NCI-H1930 (cell line): ENCODE results near the gene LY6G6D.
A peak's percentile ranks its signal among the peaks of the same experiment; 100 is the strongest.
"Not testable (repeated sequence)": the region's sequence is repeated elsewhere in the genome, so short reads cannot be mapped to it uniquely, and the experiment has no call there.

Source experiments
- DNase-seq, 2 experiments: peaks; one replicate each; lab custom pipeline; 2025; lab: John Stamatoyannopoulos, UW

LY6G6D gene

DNA sequence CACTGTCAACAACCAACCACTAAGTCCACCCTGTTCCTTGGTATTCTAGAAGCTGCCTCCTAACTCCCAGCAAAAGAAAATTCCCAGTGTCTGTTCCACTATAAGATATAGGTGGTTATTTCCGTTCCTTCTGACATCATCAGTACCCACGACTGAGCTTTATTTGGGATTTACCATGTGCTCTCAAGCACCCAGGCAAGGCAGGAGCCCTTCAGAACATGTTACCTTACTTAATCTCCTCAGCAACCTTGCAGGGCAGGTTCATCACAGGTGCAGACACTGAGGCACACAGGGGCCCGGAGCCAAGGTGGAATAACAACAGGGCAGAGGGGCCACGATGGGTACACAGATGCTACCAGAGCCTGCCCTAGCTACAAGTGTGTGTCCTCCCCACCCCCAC is 22.8 kb upstream of the LY6G6D start:
- DNase-seq: no peak

GRCh38 chr6:31692886-31693285 is 22.3 kb upstream of the LY6G6D start:
- DNase-seq: no peak

- DNase-seq: no peak
These were observed 21.6 kb upstream of the LY6G6D start for GRCh38 chr6:31693535-31693934.

GRCh38 chr6:31697555-31697954 is 17.6 kb upstream of the LY6G6D start:
- DNase-seq: no peak

- no peak for DNase-seq
These were observed 14.3 kb upstream of the LY6G6D start for GRCh38 chr6:31700740-31701401.

DNA sequence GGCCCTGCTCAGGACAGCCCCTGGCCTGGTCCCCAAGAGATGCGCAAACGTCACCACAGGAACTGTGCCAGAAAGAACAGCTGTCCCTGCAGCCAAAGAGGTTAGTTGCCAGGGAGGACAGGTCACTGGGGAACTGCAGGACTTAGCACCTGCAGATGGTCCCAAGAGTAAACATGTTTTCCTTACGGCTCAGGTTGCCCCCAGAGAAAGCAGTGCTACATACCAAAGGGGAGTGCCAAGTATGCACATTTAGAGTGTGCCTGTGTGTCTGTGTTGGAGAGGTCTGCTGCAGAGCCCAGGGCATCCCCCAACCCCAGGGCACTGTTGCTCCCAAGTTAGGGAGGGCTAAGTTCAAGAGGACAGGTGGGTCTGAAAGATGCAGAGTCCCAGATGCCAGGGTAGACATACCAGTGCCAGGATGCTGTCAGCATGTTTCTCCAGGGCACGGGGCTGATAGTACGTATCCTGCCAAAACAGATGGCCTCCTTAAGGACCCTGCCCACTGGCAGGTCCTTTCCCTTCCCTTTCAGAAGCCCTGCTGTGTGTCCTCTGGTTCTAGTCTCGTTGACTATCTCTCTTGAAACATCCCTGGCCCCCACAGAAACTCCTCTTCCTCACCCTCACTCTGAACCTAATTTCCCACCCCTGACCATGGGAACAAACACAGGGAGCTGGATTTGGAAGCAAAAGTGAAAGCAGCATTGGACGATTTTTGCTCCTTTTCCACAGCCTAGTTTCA is 13.3 kb upstream of the LY6G6D start:
- peak in 1 of 2 experiments; percentile 10 for DNase-seq

DNA sequence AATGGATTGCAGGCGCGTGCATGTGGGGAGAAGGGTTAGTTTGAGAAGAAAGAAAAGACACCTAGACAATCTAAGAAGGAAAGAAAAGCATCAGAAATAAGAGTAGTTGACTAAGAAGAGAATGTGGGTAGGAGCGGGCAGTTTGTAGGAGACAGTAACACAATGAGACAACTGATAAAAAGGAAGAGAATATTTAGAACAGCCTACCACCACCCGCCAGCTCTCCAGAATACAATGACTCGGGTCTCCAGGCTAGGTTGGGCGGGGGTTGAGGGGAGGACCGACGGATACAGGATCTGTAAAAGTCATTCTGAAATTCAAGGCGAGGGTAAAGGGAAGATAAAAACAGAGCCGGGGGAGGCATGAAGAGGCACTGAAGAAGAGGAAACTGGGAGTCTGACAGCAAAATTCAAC is 12.7 kb upstream of the LY6G6D start:
- no peak for DNase-seq

DNA sequence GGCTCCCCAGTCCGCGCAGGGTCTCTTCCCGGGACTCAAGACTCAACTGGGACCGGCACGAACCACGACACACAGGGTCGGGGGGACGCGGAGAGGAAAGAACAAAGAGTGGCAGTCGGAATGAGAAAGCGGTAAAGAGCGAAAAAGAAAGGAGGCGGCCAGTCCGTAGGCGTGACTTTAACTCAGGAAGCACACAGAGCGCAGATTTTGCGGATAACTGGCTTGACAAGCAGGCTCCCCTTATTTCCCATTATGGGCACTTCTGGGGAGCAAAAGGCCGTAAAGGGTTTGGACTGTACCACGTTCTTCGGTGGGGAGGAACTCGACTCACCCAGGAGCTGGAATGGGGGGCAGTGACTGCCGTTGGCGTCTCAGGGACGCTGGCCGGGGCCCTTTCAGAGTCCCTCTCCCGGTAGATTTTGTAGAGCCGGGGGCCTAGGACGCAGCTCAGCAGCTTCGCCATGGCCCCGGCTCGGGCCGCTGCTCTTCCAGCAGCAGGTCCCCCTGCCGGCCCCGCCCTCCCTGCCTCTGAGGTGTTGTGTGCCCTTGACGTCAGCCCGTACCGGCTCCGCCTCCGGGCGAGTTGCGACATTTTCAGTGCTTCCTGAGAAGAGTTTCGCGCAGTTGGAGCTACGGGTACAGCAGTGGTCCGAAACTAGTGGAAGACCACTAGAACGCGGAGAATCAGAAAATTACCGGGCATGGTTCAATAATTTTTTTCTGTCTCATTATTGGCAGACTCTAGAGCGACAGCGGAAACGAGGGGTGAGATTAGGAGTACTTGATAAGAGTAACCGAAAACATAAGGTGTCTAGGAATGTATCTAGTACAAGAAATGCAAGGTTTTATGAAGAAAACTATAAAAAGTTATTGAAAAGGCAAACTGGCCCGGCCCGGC is 12.1 kb upstream of the LY6G6D start, which contains the start of gene ABHD16A:
Gene ABHD16A, minus strand, starts transcription at position 506 of the 898 bp plus-strand sequence. Its CDS starts 43 bp downstream, at position 463.
- DNase-seq: peak; percentile 95

DNA sequence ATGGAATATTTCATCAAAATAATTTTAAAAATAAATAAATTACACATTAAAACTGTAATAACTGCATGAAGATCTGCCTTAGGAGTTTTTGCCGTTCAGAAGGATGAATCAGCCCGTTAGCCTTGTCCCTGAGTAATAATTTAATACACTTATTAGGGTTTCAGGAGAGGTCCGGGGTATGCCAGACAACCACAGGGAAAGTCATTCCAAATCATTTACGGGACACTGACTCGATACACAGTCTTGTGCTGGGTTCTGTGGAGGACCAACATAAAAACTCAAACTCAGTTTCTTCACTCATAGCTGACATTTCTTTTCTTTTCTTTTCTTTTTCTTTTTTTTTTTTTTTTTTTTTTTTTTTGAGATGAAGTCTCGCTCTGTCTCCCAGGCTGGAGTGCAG is 9.2 kb upstream of the LY6G6D start:
- no peak for DNase-seq

DNA sequence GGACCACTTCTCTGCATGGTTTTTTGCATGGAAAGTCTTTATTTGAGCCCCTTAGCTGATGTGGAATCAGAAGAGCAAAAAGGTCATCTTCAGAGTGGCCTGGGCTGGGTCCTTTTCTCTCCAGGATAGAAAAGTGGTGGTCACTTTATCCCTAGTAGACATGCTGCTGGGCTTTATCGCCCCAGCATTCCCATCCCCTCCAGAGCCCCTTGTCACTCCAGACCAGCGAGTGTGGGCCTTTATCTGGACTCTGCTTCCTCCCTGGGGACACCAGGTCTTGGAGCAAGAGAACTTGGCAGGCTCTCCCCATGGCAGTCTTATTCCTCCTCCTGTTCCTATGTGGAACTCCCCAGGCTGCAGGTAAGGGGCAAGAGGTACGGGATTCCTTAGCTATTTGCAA is 8.5 kb upstream of the LY6G6D start, which contains the start of gene LY6G6F:
Gene LY6G6F, plus strand, starts transcription at position 268 of the 400 bp plus-strand sequence. Its CDS starts 41 bp downstream, at position 309.
- no peak for DNase-seq

- DNase-seq: no peak
These were observed 7.4 kb upstream of the LY6G6D start for GRCh38 chr6:31707701-31708100.

DNA sequence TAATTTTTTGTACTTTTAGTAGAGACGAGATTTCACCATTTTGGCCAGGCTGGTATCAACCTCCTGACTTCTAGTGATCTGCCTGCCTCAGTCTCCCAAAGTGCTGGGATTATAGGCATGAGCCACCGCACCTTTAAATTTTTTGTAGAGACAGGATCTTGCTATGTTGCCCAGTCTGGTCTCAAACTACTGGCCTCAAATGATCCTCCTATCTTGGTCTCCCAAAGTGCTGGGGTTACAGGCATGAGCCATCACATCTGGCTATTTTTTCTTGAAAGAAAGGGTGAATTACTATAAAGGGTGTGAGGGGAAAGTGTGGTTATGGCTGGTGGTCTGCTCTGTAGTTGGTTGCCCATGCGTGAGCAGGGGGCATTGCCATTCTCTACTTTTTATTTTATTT is 6.9 kb upstream of the LY6G6D start:
- no peak for DNase-seq

GRCh38 chr6:31709157-31709556 is 6.0 kb upstream of the LY6G6D start:
- not testable (repeated sequence) for DNase-seq

GRCh38 chr6:31710523-31711219 is 4.5 kb upstream of the LY6G6D start:
- DNase-seq: no peak

DNA sequence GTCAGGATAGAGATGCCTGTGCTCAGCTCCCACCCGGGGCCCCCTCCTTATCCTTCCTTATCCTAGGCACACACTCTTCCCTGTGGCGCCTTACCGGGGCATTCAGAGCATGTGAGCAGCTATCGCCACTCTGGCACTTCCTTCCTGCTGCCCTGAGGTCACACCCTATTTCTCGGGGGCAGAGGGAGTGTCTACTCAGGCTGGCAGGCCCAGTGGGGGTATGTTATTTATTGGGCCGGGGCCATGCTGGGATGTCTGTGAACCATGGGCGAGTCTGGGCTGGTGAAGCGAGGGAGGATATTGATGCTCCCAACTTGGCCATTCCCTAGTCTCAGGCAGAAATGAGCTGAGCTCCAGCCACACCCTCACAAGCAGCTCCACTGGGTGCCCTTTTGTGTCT is 3.9 kb upstream of the LY6G6D start:
- no peak for DNase-seq

DNA sequence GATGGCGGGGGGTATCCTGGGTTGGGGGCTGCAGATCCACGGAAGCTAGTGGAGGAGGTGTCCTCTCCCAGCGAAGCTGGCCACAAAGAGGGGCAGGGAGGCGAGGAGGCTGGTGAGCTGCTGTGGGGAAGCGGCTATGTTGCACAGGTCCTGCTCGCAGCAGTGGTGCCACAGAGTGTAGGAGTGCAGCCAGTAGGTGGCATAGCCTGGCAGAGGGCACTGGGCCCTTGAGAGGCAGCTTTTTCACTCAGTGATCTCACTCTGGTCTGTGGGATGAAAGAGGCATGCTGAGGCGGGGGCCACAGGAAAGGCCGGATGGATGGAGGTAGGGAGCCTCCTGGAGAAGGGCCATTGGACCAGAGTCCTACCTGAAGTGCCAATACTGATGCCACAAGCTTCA is 2.9 kb upstream of the LY6G6D start:
- DNase-seq: no peak

DNA sequence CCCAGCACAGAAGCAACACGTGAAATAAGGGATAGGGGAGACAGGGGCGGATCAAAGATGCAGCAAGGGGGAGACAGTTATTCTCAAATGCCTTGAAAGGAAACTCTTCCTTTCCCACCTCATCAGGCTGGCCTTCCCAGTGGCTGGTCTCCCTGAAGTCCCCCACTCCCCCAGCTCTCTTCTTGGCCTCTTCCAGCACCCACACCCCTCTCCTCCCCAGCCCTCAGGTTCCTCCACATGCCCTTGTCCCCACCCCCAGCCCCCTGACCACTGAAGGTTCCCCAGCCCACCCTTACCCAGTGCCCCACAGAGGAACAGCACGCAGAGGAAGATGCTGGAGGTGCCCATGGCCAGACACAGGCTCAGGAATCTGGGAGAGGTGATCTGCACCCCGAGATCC is 1.7 kb upstream of the LY6G6D start:
- no peak for DNase-seq

- no peak for DNase-seq
These were observed 1.0 kb upstream of the LY6G6D start for GRCh38 chr6:31713991-31714684.

GRCh38 chr6:31717499-31718222 is 2.5 kb downstream of the LY6G6D start:
- DNase-seq: peak; percentile 70 to 74

GRCh38 chr6:31718265-31718664 is 3.1 kb downstream of the LY6G6D start:
- DNase-seq: no peak
